ENCODE results near the gene CC2D2A.

CC2D2A gene

DNA sequence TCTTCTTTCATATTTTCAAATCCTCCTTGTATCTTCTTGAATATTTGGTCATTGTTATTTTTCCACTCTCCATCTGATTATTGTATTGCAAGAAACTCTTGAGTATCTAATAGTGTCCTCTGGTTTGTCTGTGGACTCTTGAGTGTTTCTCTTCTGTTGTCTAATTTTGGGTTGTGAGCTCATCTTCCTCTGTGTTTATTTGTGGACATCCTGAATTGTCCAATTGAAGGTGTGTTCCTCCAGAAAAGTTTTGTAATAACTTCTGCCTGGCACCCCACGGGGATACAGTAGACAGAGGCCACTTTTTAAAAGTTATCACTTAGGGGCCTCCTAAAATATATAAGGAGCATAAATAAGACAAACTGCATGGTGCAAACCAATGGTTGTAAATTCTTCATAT is 3.1 kb upstream of the CC2D2A start:
- no peak for DNase-seq (ENCODE audit: low spot score)

DNA sequence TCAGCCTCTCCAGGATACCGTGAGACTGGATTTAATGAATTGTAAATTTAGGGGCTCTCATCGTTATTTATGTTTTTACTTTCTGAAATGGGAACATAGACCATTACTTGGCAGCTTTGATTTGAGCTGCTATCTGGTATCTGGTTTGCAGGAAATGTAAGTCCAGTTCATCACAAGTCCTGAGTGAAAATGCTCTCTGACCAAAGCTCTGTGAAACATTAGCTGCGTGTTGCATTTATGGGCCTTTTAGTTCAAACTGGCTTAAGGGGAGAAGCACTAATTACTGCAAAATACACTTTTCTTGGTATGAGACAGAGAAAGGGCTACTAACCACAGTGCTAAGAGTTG is 420 bp downstream of the CC2D2A start:
- no peak for DNase-seq (ENCODE audit: low spot score)

DNA sequence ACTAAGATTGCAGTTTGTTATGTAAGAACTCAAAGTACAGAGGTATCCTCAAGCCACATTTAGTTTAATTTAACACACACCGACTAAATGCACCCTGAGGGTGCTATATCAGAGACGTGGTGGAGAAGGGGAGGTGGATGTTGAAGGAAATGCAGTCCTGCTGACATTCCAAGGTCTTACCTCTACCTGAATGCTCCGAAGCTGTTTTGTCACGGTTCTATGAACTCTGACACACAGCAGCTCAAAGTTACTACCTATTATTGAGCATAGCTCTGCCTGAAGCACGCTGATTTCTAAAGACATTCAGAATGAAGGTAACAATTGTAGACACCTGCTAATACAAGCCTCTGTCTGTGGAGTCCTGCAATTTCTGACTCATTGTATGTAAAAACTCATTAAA is 6.7 kb downstream of the CC2D2A start:
- no peak for DNase-seq (ENCODE audit: low spot score)

DNA sequence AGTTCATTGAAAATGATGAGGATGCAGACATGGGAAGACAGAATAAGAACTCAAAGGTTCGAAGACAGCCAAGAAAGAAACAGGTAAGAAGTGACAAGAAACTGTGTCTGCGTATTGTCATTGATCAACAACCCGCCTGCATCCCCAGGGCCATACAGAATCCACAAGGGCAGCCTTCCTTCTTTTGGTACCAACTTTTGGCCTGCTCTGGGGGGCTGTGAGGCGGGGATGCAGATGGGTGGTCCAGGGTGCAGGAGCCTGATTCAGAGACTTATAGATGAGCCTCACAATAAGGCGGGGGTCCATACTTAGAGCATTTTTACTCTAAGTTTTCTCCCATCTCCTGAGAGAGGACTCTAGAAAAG is 9.0 kb downstream of the CC2D2A start:
- DNase-seq (ENCODE audit: low spot score): no peak

DNA sequence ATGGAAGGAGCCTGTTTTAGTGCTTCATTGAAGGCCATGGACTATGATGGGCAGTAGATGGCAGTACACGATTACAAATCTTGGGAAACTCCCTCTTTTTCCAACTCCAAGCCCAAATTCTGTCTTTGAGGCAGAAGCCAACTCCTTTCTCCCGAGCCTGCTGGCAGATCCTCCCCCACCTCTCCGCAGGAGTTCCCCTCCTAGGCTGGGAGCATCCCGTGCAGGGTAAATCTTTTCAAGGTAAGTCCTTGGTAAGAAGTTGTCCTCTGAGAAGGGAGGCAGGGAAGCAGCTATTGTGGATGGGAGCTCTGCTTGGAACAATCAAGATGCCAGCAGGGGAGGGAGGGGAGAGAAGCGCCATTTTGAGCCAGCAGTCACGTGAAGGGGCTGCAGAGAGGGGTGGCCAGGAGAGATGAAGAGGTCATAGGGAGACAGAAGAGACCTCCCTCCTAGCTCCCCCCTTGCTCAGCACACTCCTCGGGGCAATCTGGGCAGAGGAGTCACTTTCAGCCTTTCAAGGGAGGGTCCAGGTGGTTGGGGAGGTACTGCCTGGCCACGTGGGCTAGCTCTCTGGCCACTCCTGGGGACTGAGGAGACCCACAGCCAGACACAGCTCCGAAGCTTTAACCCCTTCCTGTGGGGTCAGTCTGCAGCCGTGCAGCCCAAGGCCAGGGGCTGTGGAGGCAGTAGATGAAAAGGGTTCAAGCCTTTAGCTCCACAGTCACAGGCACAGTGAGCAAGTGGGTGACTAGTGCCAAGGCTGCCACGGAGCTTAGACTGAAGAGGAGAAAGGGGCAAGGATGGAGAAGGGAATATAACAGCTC is 9.6 kb downstream of the CC2D2A start:
- DNase-seq (ENCODE audit: low spot score): no peak

DNA sequence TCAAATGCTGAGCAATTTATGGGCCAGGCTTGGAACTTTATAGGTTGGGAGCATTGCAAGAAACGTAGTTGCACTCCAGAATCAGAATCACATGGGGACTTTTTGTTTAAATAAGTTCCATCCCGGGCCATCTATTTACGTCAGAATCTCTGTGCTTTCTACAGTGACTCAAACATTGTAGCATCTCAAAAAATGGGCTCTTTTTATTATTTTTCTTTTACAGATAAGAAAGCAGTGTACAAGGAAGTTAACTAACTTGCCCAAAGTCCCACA is 10.2 kb downstream of the CC2D2A start:
- no peak for DNase-seq (ENCODE audit: low spot score)

DNA sequence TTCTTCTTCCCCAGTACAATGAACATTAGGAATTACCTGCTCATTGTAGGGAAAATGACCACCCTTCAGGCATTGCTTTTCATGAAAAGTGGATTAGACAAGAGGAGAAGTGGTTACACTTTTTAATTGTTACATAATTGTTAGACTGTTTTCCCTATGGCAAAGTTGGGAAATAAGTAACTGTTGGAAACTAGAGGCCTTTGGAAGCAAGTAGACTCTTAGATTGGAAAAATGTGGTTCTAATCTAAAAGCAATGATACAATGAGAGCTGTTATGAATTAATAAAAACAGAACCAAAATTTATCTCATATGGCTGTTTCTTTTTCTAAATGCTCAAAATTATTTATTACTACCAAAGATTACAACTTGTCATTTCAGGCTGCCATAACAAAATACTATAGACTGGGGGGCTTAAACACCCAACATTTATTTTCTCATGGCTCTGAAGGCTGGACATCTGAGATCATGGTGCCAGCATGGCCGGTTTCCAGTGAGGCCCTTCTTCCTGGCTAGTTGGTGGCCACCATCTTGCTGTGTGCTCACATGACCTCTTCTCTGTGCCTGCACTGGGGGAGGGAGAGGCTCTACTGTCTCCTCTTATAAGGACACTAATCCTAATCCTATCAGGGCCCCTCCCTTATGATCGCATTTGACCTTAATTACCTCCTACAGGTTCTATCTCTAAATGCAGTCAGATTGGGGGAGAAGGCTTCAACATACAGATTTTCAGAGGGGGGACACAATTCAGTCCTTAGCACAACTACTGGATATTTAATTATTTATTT is 12.5 kb downstream of the CC2D2A start:
- no peak for DNase-seq (ENCODE audit: low spot score)

DNA sequence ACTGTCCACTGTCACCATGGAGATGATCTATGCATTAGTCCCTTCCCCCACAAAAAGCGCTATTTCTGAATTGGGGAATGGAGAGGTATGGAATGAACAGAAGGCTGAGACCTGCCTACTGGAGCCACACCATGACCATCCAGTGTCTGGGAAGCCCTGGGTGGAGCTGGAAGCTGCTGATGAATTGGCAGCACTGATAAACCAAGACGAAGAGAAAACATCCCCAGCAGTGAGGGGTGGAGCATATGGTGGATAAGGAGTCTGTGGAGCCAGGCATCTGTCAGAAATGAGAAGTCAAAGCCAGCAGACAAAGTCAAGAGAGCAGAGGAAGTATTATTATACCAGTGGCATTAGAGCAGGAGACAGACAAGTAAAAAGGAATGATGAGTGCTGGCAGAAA is 13.2 kb downstream of the CC2D2A start:
- DNase-seq (ENCODE audit: low spot score): no peak

DNA sequence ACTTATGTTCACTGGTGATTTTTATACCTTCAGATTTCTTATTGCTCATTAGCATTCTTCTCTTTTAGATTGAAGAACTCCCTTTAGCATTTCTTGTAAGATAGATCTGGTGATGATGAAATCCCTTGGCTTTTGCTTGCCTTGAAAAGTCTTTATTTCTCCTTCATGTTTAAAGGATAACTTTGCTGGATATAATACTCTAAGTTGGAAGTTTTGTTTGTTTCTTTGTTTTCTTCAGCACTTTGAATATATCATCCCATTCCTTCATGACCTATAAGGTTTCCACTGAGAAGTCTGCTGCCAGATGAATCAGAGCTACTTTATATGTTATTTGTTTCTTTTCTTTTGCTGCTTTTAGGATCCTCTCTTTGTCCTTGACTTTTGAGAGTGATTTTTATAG is 18.5 kb downstream of the CC2D2A start:
- no peak for DNase-seq (ENCODE audit: low spot score)

DNA sequence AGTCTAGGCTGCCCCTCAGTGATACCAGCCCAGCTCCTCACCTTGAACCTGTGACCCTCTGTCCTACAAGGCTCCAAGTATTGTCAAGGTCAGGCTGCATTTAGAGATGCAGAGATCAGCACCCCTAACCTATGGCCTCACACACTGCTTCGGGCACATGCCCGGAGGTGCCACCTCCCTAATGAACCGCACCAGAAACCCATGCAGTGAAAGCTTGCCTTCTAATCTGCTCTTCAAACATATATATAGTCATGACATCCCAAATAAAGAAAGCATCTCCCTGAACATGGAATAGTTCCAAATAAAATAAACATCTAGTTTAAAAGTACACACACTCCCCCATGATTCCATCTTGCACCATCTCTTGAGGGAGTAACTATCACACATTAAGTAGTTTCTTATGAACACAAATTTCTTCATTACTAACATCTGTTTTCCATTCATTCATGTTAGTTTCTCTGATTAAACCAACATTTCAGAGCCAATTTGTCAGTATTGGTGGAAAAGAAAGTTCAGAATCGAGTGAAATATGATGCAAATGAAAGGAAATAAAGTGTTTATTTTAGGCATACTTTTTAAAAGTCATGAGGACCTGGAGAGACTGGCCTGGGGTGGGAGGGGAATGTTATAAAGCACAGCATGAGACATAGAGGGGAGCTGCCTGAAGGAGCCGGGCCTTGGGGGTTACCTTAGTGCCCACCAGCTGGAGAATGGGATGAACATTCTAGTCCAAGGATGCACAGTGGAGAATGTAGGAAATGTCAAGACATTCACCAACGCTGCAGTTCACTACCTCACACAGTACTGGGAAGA is 19.2 kb downstream of the CC2D2A start:
- no peak for DNase-seq (ENCODE audit: low spot score)

DNA sequence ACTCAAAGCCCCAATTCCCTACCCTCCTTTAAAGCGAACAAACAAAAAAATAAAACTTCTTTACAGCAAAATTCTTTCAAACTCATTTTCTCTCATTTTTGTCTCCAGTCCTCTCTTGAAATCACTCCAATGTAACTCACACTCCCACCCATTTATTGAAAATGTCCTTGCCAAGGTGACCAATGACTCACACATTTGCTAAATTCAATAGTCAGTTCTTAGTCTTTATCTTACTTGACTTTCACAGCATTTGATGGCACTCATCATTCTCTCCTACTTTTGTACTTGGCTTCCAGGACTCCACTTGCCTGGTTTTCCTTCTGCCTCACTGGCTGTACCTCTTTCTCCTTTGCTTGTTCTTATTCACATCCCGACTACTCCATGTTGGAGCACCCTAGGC is 19.9 kb downstream of the CC2D2A start:
- DNase-seq (ENCODE audit: low spot score): no peak

DNA sequence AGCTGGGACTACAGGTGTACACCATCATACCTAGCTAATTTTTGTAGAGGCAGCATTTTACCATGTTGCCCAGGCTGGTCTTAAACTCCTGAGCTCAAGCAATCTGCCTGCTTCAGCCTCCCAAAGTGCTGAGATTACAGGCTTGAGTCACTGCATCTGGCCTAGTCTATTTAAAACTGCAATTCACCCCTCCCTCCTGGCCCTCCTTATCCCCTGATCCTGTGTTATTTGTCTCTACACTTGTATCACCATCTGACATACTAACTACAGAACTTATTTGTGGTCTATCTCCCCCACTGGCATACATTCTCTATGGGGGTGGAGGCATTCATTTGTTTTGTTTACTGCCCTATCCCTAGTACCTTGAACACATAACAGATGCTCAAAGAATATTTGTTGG is 23.7 kb downstream of the CC2D2A start:
- DNase-seq (ENCODE audit: low spot score): no peak

DNA sequence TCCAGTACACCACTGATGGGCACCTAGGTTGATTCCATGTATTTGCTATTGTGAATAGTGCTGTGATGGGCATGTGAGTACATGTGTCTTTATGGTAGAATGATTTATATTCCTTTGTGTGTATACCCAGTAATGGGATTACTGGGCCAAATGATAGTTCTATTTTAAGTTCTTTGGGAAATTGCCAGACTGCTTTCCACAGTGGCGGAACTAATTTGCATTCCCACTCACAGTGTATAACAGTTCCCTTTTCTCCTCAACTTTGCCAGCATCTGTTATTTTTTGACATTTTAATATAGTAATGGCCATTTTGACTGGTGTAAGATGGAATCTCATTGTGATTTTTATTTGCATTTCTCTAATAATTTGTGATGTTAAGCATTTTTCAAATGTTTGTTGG is 25.9 kb downstream of the CC2D2A start:
- no peak for DNase-seq (ENCODE audit: low spot score)

DNA sequence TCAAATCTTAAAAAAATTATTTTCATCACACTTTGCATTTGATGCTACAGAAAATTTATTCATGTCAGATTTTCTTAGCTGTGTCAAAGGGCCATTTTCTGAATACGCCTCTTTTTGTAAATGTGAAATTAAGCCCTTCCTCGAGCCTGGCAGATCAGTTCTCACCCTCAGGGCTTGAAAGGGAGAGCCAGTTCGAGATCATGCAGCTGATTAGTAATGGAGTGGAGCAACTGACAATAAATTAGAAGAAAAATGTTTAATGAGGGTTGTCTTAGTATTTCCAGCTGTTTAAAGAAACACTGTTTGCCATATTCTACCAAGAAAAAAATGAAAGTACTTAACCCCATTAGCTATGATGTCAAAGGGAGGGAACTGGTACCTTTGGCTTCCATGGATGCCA is 28.7 kb downstream of the CC2D2A start:
- no peak for DNase-seq (ENCODE audit: low spot score)

DNA sequence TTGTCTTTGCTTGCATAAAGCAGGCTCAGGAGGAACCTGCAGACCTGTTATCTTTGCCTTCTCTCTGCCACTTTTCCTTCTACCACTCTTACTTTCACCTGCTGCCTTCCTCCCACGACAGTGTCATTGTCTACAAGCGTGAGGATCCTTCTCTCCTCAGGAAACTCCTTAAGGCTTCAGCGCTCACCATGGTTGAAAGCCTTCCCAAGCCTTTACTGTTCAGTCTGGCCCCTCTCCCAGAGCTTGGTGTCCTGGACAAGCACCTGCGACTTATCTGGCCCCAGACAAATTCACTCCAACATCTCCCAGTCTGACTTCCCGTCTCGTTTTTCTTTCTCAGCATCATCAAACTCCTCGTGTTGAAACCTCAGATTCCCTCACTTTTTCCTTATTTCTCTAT is 31.0 kb downstream of the CC2D2A start:
- no peak for DNase-seq (ENCODE audit: low spot score)

DNA sequence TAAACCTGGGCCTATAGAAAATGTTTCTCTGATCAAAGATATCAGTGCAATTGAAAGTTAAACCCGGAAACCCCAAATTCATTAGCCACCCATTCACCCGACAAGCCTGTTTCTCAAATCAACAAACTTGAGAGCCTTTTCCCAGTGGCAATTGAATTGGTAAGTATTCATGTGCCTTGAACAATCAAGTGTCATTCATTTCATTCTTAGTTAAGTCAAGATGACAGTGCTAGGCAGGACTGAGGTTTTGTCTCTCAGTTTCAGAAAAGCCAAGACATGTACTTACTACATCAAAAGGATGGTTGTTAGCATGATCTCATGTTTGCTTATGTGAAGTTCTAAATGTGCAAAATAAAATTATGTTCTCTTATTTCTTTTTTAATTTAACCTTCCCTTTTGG is 32.3 kb downstream of the CC2D2A start:
- no peak for DNase-seq (ENCODE audit: low spot score)

DNA sequence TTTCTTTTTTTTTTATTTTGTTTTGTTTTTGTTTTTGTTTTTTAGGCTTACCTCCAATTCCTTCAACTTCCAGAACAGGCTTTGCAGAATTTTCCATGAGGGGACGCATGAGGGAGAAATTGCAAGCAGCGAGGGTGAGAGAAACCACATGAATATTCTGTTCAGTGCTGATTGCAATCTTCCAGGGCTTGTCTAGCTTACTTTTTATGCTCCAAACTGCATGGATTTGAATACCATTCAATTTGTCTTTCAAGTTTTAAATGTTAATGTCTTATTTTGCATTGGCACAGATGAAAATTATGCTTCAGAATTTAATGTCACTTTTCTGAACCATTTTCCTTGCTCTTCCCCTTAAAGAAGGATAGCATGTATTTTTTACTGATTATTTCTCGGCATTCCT is 32.7 kb downstream of the CC2D2A start:
- DNase-seq (ENCODE audit: low spot score): no peak

DNA sequence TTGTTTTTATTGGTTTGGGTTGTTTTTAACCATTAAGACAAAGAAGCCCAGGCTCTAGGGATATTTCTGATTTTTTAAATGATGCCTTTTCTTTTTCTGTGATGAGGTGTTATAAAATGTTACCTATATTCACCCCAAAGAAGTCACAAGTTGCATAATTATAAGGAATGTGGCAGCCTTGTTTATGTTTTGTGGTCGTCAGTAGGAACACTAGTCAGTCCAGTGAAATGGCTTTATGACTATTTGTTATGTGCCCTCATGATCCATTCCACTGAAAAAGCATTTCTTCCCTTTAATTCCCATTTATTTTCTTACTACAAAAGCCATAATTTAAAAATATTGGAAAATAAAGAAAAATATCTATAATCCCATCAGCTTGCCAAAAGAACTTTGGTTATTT is 34.4 kb downstream of the CC2D2A start:
- no peak for DNase-seq (ENCODE audit: low spot score)

DNA sequence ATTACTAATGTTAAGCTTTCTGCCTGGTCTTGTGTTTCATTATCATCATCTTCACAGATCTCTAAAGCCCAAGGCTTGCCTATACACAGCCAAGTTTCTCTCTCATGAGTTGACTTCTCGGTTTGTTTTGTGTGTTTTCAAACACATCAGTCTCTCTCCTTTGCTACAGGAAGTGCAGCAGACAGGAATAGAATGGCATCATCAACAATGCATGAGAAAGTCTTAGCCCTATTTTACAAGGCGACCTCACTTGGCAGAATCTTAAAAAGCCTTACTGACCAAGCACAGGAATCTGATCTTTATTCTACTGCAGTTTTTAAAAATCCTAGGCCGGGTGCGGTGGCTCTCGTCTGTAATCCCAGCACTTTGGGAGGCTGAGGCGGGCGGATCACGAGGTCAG is 36.8 kb downstream of the CC2D2A start:
- DNase-seq (ENCODE audit: low spot score): no peak

DNA sequence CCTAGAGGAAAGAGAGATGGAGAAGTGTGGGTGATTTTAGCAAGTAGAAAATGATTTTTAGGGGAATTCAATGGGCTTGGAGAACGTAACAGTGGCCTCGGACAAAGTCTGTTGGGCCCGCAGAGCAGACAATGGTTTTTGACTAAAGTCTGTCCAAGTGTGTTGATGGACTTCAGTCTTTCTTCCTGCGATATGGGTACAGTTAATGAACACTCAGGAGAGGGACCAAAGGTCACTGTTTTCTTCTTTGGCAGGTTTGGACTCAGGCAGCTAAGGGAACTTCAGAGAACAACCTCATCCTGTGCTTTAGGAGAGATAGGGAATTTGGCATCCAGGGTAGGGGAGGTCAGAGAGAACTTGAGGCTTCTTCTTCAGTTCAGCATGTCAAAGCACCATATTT is 38.0 kb downstream of the CC2D2A start:
- no peak for DNase-seq (ENCODE audit: low spot score)

DNA sequence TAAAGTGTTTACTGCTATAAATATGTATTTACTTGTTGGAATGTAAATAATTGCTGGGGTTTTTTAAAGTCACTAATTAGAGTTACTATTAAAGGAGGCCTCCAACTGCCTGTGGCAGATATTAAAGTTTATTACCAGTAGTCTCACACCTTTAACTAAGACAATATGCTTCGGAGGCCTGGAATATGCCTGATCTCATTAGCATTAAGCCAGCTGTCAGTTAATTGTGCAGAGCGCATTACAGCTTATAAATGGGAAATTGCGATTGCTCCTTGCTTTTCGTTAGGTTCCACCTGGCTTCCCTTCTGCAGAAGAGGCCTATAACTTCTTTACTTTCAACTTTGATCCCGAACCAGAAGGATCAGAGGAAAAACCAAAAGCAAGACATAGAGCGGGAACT is 41.3 kb downstream of the CC2D2A start:
- no peak for DNase-seq (ENCODE audit: low spot score)

DNA sequence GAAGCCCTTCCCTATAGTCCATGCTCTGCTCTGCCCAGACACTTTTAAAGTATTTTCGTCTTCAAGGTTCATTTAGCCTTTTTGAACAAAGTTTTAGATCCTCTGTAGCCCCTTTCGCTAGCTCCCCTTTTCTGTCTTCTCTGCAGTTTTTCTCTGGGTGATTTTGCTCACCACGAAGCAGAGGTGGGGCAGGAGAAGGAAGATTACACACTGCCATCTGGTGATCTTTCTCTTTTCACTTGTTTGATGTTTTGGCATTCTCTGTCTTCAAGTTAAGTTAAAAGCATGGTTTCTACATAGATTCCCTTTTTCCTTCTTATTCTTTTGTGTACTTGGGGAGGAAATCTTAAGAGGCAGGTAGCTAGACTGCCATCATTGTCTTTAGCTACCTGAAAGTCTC is 43.9 kb downstream of the CC2D2A start:
- no peak for DNase-seq (ENCODE audit: low spot score)

DNA sequence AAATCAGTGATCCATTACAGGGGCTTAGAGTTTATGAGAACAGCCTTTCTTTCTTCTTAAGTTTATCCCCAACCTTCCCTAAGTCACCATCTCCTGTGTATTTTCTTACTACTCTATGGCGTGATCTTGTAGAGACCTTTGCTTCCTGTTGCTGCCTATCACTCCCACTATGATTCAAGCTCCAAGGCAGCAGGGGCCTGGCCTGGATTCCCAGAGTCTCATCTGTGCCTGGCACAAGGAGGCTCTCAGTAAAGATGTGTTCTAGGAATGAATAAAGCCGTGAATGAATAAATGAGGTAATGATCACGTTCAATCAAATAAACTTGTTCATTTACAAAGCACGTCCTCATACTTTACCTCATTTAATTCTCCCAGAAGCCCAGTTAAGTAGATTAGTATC is 45.4 kb downstream of the CC2D2A start:
- DNase-seq (ENCODE audit: low spot score): no peak
